WTC11 (cell line): Measurements from ENCODE around the gene GPC6. TPM values are rescaled to one million over a fixed set of nuclear protein-coding genes. Genes with fewer than 3 reads are reported as not detected.

Source experiments
- ATAC-seq: fragments of 200-7000 bp; cut with Tn5 transposase; 2 replicates; pipeline ENCODE4 v1.10.0; 2021; ENCODE audit warnings: mild to moderate bottlenecking, moderate library complexity
- CTCF ChIA-PET: fragments of 300-600 bp; sonication (Branson Sonifier 250); formaldehyde crosslinking; loops from one replicate; lab custom pipeline; 2021; ENCODE audit warnings: antibody characterized with exemption; lab: Charles Lee
- POLR2A ChIA-PET: fragments of 350-600 bp; sonication (Branson Sonifier 250); formaldehyde crosslinking; loops from one replicate; lab custom pipeline; 2021; ENCODE audit warnings: antibody characterized with exemption; lab: Charles Lee
- DNase-seq: peaks from one replicate; pipeline ENCODE4 v3.0.0; 2021; ENCODE audit warnings: low spot score
- H3K27ac Mint-ChIP-seq: 2 replicates; pipeline ENCODE4 v1.8.0; 2021; ENCODE audit warnings: mixed read lengths
- H3K27me3 Mint-ChIP-seq: 2 replicates; pipeline ENCODE4 v1.8.0; 2021; ENCODE audit warnings: low read depth, mild to moderate bottlenecking, moderate library complexity, mixed read lengths
- H3K36me3 Mint-ChIP-seq: 2 replicates; pipeline ENCODE4 v1.8.0; 2021; ENCODE audit warnings: mixed read lengths
- H3K4me1 Mint-ChIP-seq: 2 replicates; pipeline ENCODE4 v1.8.0; 2022; ENCODE audit warnings: mixed read lengths
- H3K4me3 Mint-ChIP-seq: 2 replicates; pipeline ENCODE4 v1.8.0; 2021; ENCODE audit warnings: mild to moderate bottlenecking, moderate library complexity, mixed read lengths
- H3K9me3 Mint-ChIP-seq: 2 replicates; pipeline ENCODE4 v1.8.0; 2021; ENCODE audit warnings: mixed read lengths
- AFF4 ChIP-seq: sonication (generic); formaldehyde crosslinking; IDR thresholded peaks from 2 replicates; pipeline ENCODE4 v1.8.1; 2023; ENCODE audit warnings: mild to moderate bottlenecking, missing genetic modification reagents, borderline replicate concordance
- AR ChIP-seq: fragments of 250-450 bp; sonication (Bioruptor Pico); IDR thresholded peaks from 2 replicates; pipeline ENCODE4 v1.9.0; 2021; ENCODE audit warnings: mild to moderate bottlenecking
- ATF2 ChIP-seq: sonication (generic); formaldehyde crosslinking; IDR thresholded peaks from 2 replicates; pipeline ENCODE4 v1.8.1; 2022; ENCODE audit warnings: low read depth, missing genetic modification reagents, borderline replicate concordance
- ERG ChIP-seq: fragments of 250-450 bp; sonication (Bioruptor Pico); IDR thresholded peaks from 2 replicates; pipeline ENCODE4 v1.8.0; 2021; ENCODE audit warnings: mild to moderate bottlenecking
- IRF1 ChIP-seq: sonication (generic); formaldehyde crosslinking; IDR thresholded peaks from 2 replicates; pipeline ENCODE4 v1.8.0; 2023; ENCODE audit warnings: missing genetic modification reagents
- ZNF121 ChIP-seq: sonication (generic); formaldehyde crosslinking; IDR thresholded peaks from 2 replicates; pipeline ENCODE4 v1.8.0; 2023; ENCODE audit warnings: missing genetic modification reagents
- ZNF425 ChIP-seq: fragments of 250-450 bp; sonication (Bioruptor Pico); conservative IDR thresholded peaks from 2 replicates; pipeline ENCODE4 v1.9.0; 2021; ENCODE audit warnings: mild to moderate bottlenecking
- ZNF532 ChIP-seq: fragments of 250-450 bp; sonication (Bioruptor Pico); IDR thresholded peaks from 2 replicates; pipeline ENCODE4 v1.9.0; 2021; ENCODE audit warnings: mild to moderate bottlenecking, borderline replicate concordance
- total RNA-seq: library from RNA; stranded (reverse); gene quantifications from 3 replicates; pipeline ENCODE4 v1.2.3, GENCODE V29; 2021

GPC6 gene
- total RNA-seq, 1 experiment from 2014 or later, result 19.5 TPM

GRCh38 chr13:94339116-94339687 is 1112.6 kb downstream of the GPC6 start:
- DNase-seq (no peak), ATAC-seq (no peak)
- no peak overlapping the region for H3K27ac Mint-ChIP-seq
- H3K36me3 Mint-ChIP-seq, result no peaks in the 10 kb centered on the region
- ChIA-PET CTCF (interaction anchor here (0.7 kb wide), 1 partner anchor 281 kb away, joined by 3 read pairs; no protein-coding TSS in a partner anchor), POLR2A (interaction anchor here (1.0 kb wide), 1 partner anchor 18 kb away, joined by 3 read pairs; no protein-coding TSS in a partner anchor)
- no peak for TF ChIP-seq ATF2 (CRISPR knock-in tag)
- no peak for TF ChIP-seq ERG (CRISPR knock-in tag)
- no peak for TF ChIP-seq ZNF425 (CRISPR knock-in tag)
- no peak for TF ChIP-seq AFF4
- TF ChIP-seq AR, result no peak
- TF ChIP-seq ZNF121 (CRISPR knock-in tag), result no peak
- no peak for TF ChIP-seq ZNF532 (CRISPR knock-in tag)
- no peak for TF ChIP-seq IRF1 (CRISPR knock-in tag)
- H3K4me1 Mint-ChIP-seq, result peaks cover 13% of the 10 kb centered on the region
- H3K27me3 Mint-ChIP-seq, result peaks cover 15% of the 10 kb centered on the region
- no peaks in the 10 kb centered on the region for H3K9me3 Mint-ChIP-seq
- H3K4me3 Mint-ChIP-seq, result no peak overlapping the region
